Chondrocyte (in vitro differentiated cells): ENCODE measurements around the gene DUSP14. TPM values are rescaled to one million over a fixed set of nuclear protein-coding genes. Genes with fewer than 3 reads are reported as not detected.

Experiments used
- DNase-seq: peaks from one replicate; pipeline ENCODE4 v3.0.0; 2021; ENCODE audit warnings: mixed read lengths, low spot score
- H3K27ac Mint-ChIP-seq: one replicate; pipeline ENCODE4 v1.8.0; 2021; ENCODE audit warnings: mild to moderate bottlenecking, moderate library complexity, mixed read lengths; ENCODE audit not compliant: unreplicated experiment
- H3K27me3 Mint-ChIP-seq: 2 replicates; pipeline ENCODE4 v1.8.0; 2021; ENCODE audit warnings: low read depth, mixed read lengths
- H3K36me3 Mint-ChIP-seq: 2 replicates; pipeline ENCODE4 v1.8.0; 2021; ENCODE audit warnings: low read depth, mixed read lengths
- H3K4me1 Mint-ChIP-seq: 2 replicates; pipeline ENCODE4 v1.8.0; 2021; ENCODE audit warnings: low read depth, mild to moderate bottlenecking, mixed read lengths
- H3K4me3 Mint-ChIP-seq: one replicate; pipeline ENCODE4 v1.8.0; 2021; ENCODE audit warnings: mild to moderate bottlenecking, moderate library complexity, mixed read lengths; ENCODE audit not compliant: unreplicated experiment
- H3K9me3 Mint-ChIP-seq: 2 replicates; pipeline ENCODE4 v1.8.0; 2021; ENCODE audit warnings: low read depth, mixed read lengths
- CTCF ChIP-seq: fragments of 200-600 bp; sonication (generic); IDR thresholded peaks from 2 replicates; pipeline ENCODE4 v1.5.0; 2021; ENCODE audit warnings: antibody characterized with exemption, mild to moderate bottlenecking, moderate library complexity
- total RNA-seq: library from RNA; stranded (reverse); gene quantifications from 3 replicates; pipeline ENCODE4 v1.2.1, GENCODE V29; 2021

Gene DUSP14
- total RNA-seq, 1 donor from 2014 or later = 37.3 TPM

DNA sequence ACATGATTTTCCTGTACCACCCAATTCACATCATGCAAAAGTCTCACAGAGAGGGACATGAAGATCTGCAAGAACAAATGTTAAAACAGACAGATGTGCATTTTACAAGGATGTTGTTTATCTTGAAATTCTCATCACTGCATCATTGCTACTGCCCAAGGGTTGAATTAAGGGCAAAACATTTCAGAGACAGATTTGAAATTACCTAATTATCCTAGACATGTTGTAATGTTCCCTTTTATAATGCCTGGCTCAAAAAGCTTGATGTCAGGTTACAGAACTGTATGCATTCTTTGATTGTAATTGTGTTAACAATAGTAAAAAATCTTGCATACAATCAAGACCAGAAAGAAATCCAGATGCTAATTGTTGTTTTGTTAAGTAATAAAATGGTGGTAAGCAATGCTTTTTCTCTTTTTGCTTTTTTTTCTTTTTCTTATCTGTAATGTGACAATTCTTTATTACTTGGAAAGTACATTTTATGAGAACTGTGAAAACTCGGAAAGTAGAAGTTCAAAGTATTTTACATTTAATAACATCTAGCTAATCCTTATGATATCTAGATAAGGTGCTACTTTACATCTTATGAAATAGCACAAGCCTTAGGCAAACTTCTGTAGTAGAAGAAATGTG is 3.6 kb upstream of the DUSP14 start:
- no peaks in the 10 kb centered on the region for H3K27me3 Mint-ChIP-seq
- no peak for TF ChIP-seq CTCF
- H3K4me1 Mint-ChIP-seq = peaks cover 40% of the 10 kb centered on the region
- no peak for DNase-seq
- no peaks in the 10 kb centered on the region for H3K9me3 Mint-ChIP-seq
- no peaks in the 10 kb centered on the region for H3K36me3 Mint-ChIP-seq
- no peak overlapping the region for H3K4me3 Mint-ChIP-seq
- no peak overlapping the region for H3K27ac Mint-ChIP-seq

- Mint-ChIP-seq H3K36me3 (no peaks in the 10 kb centered on the region), H3K27ac (peak overlapping the region; percentile 94), H3K4me3 (peak overlapping the region; percentile 83), H3K9me3 (no peaks in the 10 kb centered on the region), H3K4me1 (peaks cover 55% of the 10 kb centered on the region), H3K27me3 (no peaks in the 10 kb centered on the region)
- TF ChIP-seq CTCF = no peak
- no peak for DNase-seq
These were observed 1.6 kb upstream of the DUSP14 start for GRCh38 chr17:37488009-37488604.

DNA sequence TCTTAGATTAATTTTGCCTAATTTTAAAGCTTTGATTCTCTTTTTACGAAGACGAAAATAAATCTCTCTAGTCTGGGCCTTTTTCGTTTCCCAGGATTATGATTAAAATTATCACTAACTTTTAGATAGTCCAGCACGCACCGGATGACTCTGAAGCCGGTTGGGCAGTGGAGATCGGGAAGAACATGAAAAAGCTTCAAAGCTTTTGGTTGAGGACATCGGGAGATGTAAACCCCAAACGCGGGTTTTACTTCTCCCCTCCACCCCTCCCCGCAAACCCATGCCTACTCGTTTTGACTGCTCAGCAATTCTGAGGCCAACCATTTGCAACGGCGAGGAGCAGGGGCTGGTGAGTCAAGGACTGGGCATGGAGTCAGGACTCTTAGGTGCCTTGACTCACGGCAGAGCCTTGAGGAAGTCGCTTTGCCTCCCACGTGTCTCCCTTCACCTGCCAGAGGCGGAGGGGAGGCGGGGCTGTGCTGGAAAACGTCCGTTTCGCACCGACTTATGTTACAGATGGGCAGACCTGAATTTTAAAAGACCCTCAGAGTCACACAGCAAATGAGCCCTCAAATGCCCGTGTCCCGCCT is 989 bp upstream of the DUSP14 start:
- Mint-ChIP-seq H3K4me1 (peaks cover 55% of the 10 kb centered on the region), H3K4me3 (peak overlapping the region; percentile 83), H3K27ac (peak overlapping the region; percentile 94), H3K36me3 (no peaks in the 10 kb centered on the region), H3K27me3 (no peaks in the 10 kb centered on the region), H3K9me3 (no peaks in the 10 kb centered on the region)
- TF ChIP-seq CTCF = no peak
- no peak for DNase-seq

DNA sequence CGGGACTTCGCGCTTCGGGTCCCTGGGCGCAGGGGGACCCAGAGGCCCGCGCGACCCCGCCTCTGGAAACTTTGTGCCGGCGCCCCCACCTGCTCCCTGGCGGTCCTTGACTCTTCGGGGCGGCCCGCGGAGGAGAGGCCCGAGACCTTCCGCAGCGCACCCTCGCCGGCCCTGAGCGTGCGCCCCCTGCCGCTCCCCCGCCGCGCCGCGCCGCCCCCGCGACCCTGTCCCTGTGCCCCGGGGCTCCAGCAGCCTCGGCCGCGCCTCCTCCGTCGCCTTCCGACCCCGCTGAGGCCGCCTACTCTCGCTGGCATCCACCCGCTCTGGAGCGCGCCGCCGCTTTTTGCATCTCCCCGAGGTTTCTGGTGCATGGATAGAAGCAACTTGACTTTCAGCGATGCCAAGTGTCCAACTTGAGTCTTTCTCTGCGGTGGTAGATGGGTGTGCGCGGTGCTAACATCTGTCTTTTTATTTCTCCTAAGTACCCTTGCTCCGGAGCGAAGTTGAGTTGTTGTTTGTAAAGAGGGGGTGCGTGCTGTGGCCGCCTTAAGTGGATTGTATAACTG is 414 bp downstream of the DUSP14 start:
- peak; percentile 71 for TF ChIP-seq CTCF
- peak overlapping the region; percentile 90 for H3K4me3 Mint-ChIP-seq
- H3K27ac Mint-ChIP-seq = peak overlapping the region; percentile 98
- no peaks in the 10 kb centered on the region for H3K36me3 Mint-ChIP-seq
- H3K9me3 Mint-ChIP-seq = no peaks in the 10 kb centered on the region
- H3K4me1 Mint-ChIP-seq = peaks cover 66% of the 10 kb centered on the region
- DNase-seq = no peak
- H3K27me3 Mint-ChIP-seq = no peaks in the 10 kb centered on the region
